ENCODE results near the gene ATP5PB.

Gene ATP5PB

GRCh38 chr1:111446967-111447892 is 2.0 kb upstream of the ATP5PB start:
- no peak for TF ChIP-seq CTCF (IDR thresholded peaks at IDR 0.05; ENCODE audit: borderline replicate concordance, insufficient read depth, low read depth, low read length)
- peak overlapping the region; percentile 98 for H3K4me3 ChIP-seq (ENCODE audit: low read depth, low read length)

GRCh38 chr1:111448482-111448917 is 764 bp upstream of the ATP5PB start:
- H3K4me3 ChIP-seq (ENCODE audit: low read depth, low read length), result peak overlapping the region; percentile 98
- TF ChIP-seq CTCF (IDR thresholded peaks at IDR 0.05; ENCODE audit: borderline replicate concordance, insufficient read depth, low read depth, low read length), result no peak

- peak overlapping the region; percentile 98 for H3K4me3 ChIP-seq (ENCODE audit: low read depth, low read length)
- no peak for TF ChIP-seq CTCF (IDR thresholded peaks at IDR 0.05; ENCODE audit: borderline replicate concordance, insufficient read depth, low read depth, low read length)
These were observed 396 bp downstream of the ATP5PB start for GRCh38 chr1:111449703-111450017.

- peak overlapping the region; percentile 98 for H3K4me3 ChIP-seq (ENCODE audit: low read depth, low read length)
- TF ChIP-seq CTCF (IDR thresholded peaks at IDR 0.05; ENCODE audit: borderline replicate concordance, insufficient read depth, low read depth, low read length), result no peak
These were observed 921 bp downstream of the ATP5PB start for GRCh38 chr1:111450185-111450584.

GRCh38 chr1:111452581-111452980 is 3.3 kb downstream of the ATP5PB start:
- H3K4me3 ChIP-seq (ENCODE audit: low read depth, low read length), result no peak overlapping the region
- no peak for TF ChIP-seq CTCF (IDR thresholded peaks at IDR 0.05; ENCODE audit: borderline replicate concordance, insufficient read depth, low read depth, low read length)

GRCh38 chr1:111453706-111454105 is 4.4 kb downstream of the ATP5PB start:
- no peak for TF ChIP-seq CTCF (IDR thresholded peaks at IDR 0.05; ENCODE audit: borderline replicate concordance, insufficient read depth, low read depth, low read length)
- no peak overlapping the region for H3K4me3 ChIP-seq (ENCODE audit: low read depth, low read length)

Data from GM12875 (cell line).